Nephron progenitor cell (in vitro differentiated cells): ENCODE measurements around the gene PGGHG.
"Not testable (repeated sequence)": the region's sequence is repeated elsewhere in the genome, so short reads cannot be mapped to it uniquely, and the experiment has no call there.

Experiments
- DNase-seq: peaks from one replicate; pipeline ENCODE4 v3.0.0; 2021
- H3K27ac Mint-ChIP-seq: 2 replicates; pipeline ENCODE4 v1.8.0; 2021; ENCODE audit warnings: mild to moderate bottlenecking, moderate library complexity, mixed read lengths
- H3K27me3 Mint-ChIP-seq: 2 replicates; pipeline ENCODE4 v1.8.0; 2021; ENCODE audit warnings: mild to moderate bottlenecking, low read depth, mixed read lengths; ENCODE audit not compliant: poor library complexity
- H3K36me3 Mint-ChIP-seq: 2 replicates; pipeline ENCODE4 v1.8.0; 2021; ENCODE audit warnings: low read depth, mixed read lengths
- H3K4me1 Mint-ChIP-seq: 2 replicates; pipeline ENCODE4 v1.8.0; 2021; ENCODE audit warnings: mixed read lengths
- H3K4me3 Mint-ChIP-seq: 2 replicates; pipeline ENCODE4 v1.8.0; 2021; ENCODE audit warnings: mild to moderate bottlenecking, moderate library complexity, mixed read lengths
- H3K9me3 Mint-ChIP-seq: 2 replicates; pipeline ENCODE4 v1.8.0; 2021; ENCODE audit warnings: mild to moderate bottlenecking, moderate library complexity, mixed read lengths
- CTCF ChIP-seq: fragments of 200-600 bp; sonication (generic); IDR thresholded peaks from 2 replicates; pipeline ENCODE4 v1.5.0; 2021; ENCODE audit warnings: antibody characterized with exemption

Gene PGGHG

GRCh38 chr11:329886-330253, 40.9 kb downstream of the PGGHG start:
- Mint-ChIP-seq H3K4me3 (no peak overlapping the region), H3K27ac (no peak overlapping the region), H3K36me3 (peaks cover 4% of the 10 kb centered on the region), H3K4me1 (peaks cover 71% of the 10 kb centered on the region), H3K9me3 (peaks cover 41% of the 10 kb centered on the region), H3K27me3 (no peaks in the 10 kb centered on the region)
- no peak for TF ChIP-seq CTCF
- DNase-seq = no peak

- H3K4me1 Mint-ChIP-seq = peaks cover 71% of the 10 kb centered on the region
Observed at GRCh38 chr11:330307-330693, 41.4 kb downstream of the PGGHG start.

GRCh38 chr11:330694-331357, 41.9 kb downstream of the PGGHG start:
- Mint-ChIP-seq H3K4me3 (no peak overlapping the region), H3K27me3 (no peaks in the 10 kb centered on the region), H3K36me3 (peaks cover 4% of the 10 kb centered on the region), H3K4me1 (peaks cover 71% of the 10 kb centered on the region), H3K9me3 (peaks cover 41% of the 10 kb centered on the region), H3K27ac (no peak overlapping the region)
- TF ChIP-seq CTCF = no peak
- DNase-seq = no peak

More at GRCh38 chr11:330307-330693, 41.4 kb downstream of the PGGHG start:
- Mint-ChIP-seq H3K9me3 (peaks cover 41% of the 10 kb centered on the region), H3K27me3 (no peaks in the 10 kb centered on the region), H3K36me3 (peaks cover 4% of the 10 kb centered on the region), H3K27ac (no peak overlapping the region), H3K4me3 (no peak overlapping the region)
- no peak for TF ChIP-seq CTCF
- no peak for DNase-seq

DNA sequence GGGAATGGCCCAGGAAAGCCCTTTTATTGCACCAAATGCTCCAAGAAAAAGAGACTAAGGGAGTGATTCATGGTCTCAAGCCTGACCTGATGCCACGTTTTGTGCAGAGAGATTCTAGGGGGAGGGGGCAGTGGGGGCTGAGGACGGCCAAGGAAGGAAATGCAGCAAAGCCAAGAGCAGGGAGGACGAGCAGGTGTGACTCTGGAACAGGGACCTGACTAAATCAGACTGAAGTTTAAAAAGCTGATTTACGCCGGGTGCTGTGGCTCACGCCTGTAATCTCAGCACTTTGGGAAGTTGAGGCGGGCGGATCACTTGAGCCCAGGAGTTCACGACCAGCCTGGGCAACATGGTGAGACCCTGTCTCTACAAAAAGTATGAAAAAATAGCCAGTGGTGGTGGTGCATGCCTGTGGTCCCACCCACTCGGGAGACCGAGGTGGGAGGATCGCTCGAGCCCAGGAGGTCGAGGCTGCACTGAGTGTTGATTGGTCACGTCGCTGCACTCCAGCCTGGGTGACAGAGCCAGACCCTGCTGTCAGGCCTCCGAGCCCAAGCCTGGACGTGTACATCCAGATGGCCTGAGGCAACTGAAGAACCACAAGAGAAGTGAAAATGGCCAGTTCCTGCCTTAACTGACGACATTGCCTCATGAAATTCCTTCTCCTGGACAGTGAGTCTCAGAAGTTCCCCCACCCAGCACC, 42.6 kb downstream of the PGGHG start:
- Mint-ChIP-seq H3K36me3 (peaks cover 4% of the 10 kb centered on the region), H3K27me3 (no peaks in the 10 kb centered on the region), H3K4me1 (peaks cover 71% of the 10 kb centered on the region), H3K27ac (peak overlapping the region; percentile 29), H3K4me3 (no peak overlapping the region), H3K9me3 (peaks cover 41% of the 10 kb centered on the region)
- no peak for DNase-seq
- no peak for TF ChIP-seq CTCF

DNA sequence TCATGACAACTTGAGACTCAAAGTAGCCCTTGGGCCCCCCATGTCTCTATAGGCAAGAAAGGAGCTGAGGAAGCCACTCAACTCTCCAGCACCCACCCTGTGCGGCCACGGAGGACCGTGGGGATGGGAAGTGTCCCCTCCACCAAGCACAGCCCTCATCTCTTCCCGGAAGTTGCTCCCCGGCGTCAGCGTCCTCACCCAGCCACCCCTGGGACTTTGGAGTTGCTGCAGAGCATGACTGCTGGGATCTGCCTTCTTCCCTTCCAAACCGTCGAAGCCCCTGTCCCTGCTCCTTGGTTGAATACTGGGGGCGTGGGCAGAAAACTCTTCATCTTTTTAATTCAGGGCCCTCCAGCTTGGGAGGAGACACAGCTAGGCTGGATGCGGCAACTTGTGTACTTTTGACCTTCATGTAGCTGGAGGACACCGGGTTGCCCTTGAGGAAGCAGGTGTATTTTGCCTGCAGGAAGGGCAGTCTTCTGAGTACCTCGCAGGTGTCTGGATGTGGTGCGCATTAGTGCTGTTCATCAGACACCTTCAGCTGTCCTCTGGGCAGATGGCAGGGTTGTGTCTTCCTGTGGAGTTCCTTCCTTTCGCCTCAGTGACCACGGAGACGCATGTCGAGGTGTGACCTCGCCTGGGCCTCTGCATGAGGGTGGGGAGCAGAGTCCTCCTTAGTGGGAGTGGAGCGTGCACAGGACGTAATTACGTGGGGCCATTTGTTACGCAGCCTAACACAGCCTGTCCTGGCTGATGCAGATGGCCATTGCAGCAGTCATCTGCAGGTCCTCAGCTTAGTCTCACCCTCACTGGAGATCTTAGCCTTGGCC, 43.9 kb downstream of the PGGHG start:
- Mint-ChIP-seq H3K27me3 (no peaks in the 10 kb centered on the region), H3K4me3 (no peak overlapping the region), H3K27ac (no peak overlapping the region), H3K36me3 (peaks cover 4% of the 10 kb centered on the region), H3K9me3 (peaks cover 41% of the 10 kb centered on the region), H3K4me1 (peaks cover 67% of the 10 kb centered on the region)
- no peak for TF ChIP-seq CTCF
- no peak for DNase-seq

- Mint-ChIP-seq H3K9me3 (peaks cover 43% of the 10 kb centered on the region), H3K4me1 (peaks cover 63% of the 10 kb centered on the region), H3K4me3 (peak overlapping the region; percentile 70), H3K27ac (peak overlapping the region; percentile 86)
- not testable (repeated sequence) for DNase-seq, H3K27me3 Mint-ChIP-seq, H3K36me3 Mint-ChIP-seq
Observed at GRCh38 chr11:333616-334263, 44.8 kb downstream of the PGGHG start.
